Measurements from ENCODE around the gene DAO.
"Not testable (repeated sequence)": the region's sequence is repeated elsewhere in the genome, so short reads cannot be mapped to it uniquely, and the experiment has no call there.

DAO gene

DNA sequence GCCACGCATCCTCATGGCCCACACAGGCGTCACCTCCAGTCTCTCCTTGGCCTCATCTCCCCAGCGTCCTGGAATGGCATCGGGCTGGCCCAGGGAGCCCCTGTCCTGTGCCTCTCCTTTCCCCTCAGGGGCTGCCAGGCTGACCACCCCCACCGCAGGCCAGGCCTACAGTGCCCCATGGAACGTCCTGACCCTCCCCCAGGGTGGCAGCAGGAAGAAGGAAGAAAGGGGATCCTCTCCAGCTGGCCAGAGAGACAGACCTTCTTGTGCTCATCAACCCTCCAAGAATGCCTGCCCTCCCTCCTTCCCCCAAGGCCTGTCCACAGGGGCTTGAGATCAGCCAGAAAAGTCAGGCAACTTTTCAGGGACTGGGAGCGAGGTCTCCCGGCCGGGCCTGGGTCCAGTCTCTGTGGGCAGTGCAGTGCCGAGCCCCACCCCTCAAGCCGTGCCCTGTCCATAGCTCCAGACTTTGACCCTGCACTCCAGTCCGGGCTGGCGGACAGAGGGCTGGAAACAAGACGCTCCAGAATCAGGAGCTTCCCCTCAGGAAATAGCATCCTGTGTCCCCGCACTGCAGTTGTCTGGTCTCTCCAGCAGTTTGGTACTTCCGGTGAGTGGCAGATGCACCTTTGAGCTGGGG lies at the start of gene DAO:
Gene DAO (plus strand): TSS at position 478 of the 640 bp plus-strand sequence. CDS start 4,915 bp downstream, outside the sequence.
- DNase-seq, result no peak

DNA sequence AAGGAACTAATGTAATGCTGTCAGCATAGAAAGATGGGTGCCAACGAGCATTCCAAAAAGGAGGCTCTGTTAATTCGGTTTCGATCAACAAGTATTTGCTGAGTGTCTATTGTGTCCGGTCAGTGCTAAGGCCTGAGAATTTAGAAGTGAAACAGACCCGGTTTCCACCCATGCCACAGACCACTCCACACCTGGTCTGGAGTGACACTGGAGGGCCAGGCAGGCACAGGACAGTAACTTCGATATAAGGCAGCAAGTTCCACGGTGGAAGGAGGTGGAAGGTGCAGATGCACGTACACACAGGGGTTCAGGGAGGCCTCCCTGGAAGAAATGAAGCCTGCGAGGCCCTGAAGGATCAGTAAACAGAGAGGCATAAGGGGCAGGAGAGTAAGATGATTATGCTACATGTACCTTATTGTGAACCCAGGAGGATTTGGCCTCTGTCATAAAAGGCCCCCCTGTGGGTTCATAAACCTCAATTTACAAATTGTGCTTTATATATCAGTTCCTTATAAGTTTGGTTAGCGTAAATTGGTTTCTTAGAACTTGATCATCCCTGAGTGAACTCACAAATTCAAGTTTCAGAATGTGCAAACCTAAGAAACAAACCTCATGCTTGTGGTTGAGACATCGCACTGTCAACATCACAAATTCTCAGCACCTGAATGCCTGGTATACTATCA lies 48.4 kb upstream of the DAO start:
- DNase-seq, result no peak

DNA sequence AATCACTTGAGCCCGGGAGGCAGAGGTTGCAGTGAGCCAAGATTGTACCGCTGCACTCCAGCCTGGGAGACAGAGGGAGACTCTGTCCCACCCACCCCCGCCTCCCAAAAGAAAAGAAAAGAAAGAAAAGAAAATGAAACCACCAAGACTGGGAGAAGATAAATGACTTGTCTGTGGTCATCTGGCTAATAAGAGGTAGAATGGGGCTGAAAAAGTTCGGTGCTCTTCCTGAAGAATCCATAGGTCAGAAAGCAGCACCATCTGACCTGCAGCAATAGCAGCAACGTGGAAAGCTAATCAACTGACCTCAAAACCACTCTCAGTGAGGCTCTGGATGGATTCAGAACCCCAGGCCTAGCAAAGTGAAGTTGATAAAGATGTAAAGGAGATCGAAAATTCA lies 47.7 kb upstream of the DAO start:
- DNase-seq, result no peak

DNA sequence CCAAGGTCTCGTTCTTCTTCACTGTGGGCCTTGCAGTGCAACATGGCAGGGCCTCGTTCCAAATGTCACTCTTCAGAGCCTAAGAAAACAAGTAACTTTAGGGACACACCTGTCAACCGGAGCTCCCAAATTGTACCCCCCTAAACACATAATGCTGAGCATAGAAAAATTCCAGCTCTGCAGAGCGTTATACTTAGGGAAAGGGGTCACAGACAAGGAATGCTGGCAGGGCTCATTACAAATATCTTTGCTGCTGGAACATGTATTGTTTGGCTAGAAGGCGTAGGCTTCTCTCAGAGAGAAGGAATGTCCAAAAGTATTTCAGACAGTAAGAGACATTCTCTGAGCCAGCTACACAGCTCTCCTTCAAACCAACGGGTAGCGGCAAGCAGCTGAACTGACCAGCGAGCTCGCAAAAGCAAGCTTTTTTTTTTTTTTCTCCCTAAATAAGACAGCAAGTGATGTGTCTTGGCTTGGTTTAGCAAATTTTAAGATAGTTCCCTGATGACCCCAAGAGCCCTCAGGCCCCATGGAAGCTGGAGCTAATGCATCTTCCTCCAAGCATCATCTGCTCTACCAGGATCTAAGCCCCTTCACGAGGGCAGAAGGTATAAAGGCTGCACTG lies 47.0 kb upstream of the DAO start:
- no peak for DNase-seq

DNA sequence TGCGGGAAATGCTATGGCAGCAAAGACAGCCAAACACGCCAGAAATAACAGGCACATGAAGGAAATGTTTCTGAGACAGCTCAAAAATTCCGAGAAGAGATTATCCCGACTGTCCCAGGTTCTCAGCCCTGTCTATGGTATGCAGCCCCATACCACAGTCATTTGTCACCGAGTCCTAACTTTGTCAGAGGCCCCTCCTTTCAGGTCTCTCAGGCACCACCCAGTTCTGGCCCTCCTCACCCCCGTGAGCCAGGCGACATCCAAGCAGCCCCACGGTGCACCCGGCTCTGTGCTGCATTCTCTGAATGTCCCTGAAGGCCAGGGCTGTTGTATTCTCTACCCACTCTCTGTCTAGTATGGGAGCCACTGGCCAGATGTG lies 46.5 kb upstream of the DAO start:
- DNase-seq, result no peak

DNA sequence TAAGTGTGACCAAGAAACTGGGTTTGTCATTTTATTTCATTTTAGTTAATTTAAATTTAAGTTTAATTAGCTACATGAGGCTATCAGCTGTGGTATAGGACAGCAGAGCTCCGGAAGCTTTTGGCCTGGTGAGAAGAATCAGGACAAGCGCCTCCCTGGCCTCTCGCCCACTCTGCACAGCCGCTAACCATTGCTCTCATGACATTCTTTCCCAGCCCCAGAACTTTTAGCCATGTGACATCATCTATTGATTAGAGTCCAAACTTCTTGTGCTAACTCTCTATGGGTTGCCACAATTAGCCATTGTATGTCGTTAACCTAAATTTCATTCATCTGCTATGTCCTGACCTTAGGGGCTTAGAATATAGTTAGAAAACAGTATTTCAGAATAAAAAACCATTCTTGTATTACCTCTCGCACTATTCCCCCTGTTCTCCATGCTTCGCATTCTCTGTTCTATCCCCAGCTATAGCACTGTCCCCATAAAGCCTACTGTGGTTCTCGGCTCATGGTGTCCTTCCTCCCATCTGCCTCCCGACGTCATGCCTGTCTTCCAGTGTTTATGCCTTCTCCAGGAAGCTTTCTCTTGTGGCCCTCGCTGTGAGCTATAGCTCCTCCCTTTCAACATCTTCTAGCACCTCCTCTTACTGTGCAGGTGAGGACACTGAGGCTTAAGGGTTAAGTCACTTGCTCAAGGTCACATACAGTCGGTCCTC lies 46.0 kb upstream of the DAO start:
- no peak for DNase-seq

DNA sequence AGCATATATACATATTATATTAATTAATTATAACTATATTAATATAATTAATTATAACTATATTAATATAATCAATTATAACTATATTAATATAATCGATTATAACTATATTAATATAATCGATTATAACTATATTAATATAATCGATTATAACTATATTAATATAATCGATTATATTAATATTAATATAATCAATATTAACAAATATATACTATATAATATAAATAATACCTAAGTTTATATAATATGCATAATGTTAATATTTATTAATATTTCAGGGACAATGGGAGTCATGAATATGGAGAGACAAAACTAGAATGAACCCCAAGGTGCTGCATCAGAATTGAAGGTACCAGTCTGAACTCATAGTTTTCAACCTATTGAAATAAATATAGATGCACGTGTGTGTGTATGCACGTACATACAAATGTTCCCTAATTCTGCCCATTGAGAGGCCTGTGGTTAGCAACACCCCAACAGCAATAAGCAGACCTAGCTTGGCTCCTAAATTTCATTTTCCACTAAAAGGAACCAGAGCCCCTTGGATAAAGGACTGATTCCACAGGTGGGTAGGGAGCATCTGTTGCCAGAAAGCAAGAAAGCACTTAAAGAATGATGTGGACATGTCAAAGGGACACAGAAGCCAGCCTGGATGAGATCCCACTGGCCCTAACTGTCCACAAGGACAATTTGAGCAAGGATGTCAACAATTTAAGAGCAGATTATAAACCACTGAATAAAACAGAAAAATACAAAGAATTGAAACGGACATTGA lies 43.8 kb upstream of the DAO start:
- no peak for DNase-seq

DNA sequence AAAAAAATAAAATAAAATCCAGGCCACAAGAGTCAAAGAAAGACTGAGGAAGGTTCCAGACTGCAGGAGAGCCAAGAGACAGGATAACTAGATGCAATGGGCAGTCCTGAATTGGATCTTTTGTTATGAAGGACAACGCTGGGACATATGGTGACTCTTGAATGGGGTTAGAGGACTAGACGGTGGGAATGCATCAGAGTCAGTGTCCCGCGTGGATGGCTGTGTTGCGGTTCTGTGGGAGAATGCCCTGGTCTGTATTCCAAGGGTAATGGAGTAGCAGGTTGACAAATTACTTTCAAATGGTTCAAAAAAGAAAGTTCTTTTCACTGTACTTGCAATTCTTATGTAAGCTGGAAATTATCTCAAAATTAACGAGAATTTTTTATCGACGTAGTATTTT lies 42.7 kb upstream of the DAO start:
- no peak for DNase-seq

DNA sequence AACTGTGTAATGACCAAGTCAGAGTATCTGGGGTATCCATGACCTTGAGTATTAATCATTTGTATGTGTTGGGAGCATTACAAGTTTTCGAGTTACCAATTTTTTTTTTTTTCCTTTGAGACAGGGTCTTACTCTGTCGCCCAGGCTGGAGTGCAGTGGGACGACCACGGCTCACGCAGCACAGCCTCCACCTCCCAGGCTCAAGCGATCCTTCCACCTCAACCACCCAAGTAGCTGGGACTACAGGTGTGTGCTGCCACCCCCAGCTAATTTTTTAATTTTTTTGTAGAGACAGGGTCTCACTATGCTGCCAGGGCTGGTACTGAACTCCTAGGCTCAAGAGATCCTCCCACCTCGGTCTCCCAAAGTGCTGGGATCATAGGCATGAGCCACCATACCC lies 42.2 kb upstream of the DAO start:
- no peak for DNase-seq

DNA sequence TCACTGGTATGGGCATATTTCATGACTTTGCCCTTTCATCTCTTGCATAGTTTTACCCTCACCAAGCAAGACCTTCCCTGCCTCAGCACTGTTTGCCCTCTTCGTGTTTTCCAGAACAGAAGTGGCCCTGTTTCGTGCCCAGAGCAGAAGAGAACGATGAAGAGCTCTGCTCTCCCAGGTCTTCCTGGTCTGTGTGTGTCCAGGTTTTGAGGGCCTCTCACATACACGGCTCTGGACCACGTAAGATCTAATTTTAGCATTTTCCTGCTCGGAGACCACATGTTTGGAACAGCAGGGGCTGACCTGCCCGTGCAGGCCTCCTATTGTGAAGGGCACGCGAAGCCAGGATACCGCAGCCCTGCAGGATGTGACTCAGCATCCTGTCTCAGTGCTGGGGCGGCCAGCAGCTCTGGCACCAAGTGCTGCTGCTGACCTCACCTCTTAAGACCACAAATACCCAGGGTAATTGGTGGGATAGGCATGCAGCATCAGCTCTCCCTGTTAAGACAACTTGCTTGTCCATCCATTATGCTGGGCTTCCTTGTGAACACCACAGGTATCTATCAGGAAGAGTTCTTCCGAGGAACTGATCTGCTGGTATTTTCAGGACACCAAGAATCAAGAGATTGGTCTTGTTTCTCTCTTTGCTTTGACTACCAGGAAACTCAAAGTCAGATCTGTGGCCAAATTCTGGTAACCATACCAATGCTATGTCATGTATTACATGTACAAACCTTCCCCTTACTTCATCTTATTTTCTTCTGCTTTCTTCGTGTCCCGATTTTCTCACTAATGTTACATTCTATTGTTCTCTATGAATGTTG lies 41.5 kb upstream of the DAO start:
- peak; percentile 76 for DNase-seq

DNA sequence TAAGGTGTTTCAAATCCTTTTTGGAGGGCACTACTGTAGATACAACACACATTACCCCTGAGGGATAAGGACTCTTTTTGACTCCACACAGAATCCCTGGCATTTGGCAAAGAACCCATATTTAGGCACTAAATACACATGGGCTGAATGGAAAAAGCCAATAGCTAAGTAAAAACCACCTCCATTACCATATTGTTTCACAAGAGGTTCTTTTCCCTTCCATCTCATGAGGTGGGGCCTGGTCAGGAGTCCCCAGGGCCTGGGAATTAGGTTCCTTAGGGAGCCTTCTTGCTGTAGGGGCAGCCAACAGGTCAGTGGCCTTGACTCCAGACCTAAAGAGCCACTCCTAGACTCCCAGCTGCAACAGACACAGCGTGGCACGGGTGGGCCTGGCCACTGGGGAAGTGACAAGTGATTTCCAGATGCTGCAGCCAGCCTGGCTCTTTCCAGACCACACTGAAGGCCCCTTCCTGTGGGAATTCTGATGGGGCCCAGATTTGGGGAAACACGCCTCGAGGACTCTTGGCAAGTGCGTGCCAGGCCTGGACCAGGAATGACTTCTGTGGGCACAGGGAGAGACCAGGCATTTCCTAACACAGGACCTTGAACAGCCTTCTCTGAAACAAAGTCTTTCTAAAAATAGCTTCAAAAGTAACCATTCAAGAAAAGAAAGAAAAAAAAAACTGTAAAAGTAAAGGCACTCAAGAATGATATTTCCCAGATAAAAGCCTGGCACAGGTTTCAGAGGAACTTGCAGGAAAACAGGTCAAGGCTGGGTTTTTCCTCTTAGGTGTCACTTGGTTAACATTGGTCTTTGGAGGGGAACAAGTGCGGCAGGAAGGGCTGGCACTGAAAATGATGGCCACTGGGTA lies 40.6 kb upstream of the DAO start:
- DNase-seq, result no peak

DNA sequence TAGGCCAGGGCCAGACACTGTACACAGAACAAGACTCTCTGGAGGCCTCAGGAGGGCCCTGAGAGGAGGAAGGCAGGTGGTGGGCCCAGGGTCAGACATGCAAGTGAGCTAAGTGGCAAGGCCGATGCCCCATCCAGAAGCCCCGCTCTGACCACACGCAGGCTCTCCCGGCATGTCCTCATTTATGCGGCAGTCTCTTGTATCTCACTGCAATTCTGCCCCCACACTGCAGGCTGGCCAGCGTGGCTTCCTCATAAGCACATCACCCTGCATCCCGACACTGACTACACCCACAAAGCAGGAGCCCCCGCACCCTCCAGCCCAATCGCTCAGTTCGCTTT lies 40.0 kb upstream of the DAO start:
- DNase-seq, result no peak

DNA sequence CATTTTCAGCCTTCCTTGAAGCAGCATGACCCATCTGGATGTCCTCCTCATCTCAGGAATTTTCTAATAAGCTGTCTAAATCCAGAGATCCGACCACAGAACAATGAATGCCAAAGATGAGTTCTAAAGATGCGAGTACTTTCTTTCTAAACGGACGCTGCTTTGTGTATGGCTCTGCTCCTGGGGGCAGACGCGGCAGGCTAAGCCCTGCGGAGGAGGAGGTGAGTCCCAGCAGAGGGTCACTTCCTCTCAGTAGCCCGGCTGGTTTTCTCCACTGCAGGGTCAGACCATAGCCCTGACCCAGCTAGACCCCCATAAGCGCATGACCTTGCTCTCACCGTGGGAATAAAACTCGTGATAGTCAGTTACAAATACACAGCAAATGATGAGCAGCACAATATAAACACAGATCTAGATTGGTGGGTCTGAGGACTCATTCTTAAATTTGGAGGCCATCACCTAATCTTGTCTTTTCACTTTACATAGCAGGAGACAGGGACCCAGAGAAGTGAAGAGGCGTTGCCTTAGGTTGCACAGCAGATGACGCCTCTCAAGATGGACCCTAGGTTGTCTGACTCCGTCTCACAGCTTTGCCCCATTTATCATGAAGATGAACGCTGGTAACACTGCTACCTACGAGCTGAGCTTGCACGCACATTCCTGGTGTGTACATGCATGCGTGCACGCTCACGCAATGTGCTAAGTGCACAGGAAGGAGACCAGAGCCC lies 39.1 kb upstream of the DAO start:
- DNase-seq, result no peak

DNA sequence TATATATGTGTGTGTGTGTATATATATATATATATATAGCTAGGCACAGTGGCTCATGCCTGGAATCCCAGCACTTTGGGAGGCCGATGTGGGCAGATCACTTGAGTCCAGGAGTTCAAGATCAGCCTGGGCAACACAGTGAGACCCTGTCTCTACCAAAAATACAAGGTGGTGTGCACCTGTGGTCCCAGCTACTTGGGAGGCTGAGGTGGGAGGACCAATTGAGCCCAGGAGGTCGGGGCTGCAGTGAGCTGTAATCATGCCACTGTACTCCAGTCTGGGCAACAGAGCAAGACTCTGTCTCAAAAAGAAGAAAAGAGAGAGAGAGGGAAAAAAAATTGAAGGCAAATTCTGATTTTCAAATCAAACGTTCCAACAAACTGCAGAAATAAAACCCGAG lies 38.1 kb upstream of the DAO start:
- not testable (repeated sequence) for DNase-seq

DNA sequence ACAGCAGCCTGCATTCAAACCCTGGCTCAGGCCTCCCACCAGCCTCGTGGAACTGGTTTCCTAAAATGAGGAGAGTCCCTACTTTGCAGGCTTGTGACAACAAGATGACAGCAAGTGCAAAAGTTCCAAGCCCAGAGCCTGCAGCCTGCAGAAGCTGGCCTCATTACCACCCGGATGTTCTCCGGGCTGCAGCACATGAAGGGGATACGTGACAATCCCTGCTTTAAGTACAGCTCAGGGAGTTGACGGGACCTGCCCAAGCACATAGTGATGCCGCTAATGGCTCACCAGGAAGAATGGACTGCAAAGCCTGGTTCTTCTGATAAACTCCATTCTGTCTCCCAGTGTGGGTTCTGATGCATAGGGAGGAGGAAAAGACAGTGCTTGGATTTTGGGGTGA lies 37.5 kb upstream of the DAO start:
- DNase-seq, result no peak

DNA sequence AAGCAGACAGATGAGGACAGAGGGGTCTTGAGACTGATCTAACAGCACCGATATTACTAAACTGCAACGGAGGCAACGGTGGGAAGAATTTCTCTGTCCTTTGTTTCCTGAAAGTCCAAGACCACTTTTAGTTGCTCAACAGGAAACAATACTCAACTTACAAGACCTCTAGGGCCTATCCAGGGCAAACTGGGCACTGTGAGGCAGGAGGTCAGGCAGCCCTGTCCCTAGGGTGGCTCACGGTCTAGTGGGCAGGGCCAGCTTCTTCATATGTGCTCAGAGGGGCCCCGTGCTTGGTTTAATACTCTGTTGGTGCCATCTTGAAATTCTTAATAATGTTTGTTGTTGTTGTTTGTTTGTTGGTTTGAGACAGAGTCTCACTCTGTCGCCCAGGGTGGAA lies 36.7 kb upstream of the DAO start:
- DNase-seq, result no peak

DNA sequence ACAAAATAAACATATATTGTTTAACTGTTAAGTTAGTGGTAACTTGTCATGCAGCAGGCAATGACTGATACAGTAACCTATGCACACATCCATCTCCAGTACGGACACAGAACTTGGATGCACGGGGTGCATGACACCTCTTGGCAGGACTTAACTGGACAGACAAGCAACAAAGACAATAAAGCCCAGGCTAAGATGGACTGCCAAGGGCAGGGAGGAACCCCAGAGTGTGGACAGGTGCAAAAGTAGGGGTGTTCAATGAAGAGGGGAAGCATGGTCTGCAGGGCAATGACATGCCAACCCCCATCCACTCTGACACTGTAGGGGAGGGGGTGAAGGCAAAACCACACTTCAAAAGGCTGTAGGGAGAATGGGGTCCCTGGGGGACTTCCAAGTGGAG lies 34.2 kb upstream of the DAO start:
- DNase-seq, result no peak

DNA sequence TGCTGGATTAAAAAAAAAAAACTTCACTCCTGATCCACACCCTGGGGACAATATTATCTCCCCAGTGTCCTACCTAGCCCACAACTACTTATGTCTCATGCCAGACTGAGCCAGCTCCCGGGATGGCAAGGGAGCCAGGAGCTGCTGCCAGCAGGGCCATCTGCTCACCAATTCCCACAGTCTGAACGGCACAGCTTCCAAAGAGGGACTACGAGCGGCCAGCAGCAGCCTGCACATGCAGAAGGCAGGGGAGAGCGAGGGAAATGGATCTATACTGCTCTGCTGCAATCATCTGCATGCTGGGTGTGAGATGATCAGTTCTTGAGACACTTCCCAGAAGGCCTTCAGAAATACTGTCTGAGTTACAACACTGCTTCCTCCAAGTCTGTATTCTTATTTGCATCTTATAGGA lies 33.6 kb upstream of the DAO start:
- no peak for DNase-seq

DNA sequence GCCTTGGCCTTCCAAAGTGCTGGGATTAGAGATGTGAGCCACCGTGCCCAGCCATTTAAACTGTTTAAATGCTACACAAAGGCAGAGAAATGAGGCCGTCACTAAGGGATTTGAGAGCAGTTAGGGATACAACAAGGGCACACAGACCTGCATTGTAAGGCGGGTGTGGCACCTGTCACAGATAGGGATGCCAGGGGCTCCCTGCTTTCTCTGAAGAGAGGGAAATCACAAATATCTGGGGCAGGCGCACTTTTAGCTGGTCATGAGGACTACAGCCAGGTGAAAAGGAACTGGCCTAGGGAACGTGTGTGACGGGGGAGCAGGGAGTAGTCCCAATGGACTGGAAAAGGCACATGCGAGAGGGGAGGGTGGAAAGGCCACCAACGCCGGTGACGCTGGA lies 32.2 kb upstream of the DAO start:
- DNase-seq, result no peak

DNA sequence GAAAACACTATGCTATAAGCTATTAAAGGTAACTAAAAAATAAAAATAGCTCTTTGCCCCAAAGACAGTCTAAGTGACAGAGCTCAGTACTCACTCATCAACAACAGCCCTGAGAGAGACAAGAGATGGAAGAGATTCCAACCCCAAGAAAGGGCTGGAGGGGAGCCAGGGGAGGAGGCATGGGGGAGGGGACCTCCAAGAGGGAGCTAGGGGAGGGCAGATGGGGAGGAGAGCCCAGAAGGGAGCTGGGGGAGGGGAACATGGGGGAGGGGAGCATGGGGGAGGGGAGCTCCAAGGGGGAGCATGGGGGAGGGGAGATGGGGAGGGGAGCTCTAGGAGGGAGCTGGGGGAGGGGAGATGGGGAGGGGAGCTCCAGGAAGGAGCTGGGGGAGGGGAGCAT lies 30.2 kb upstream of the DAO start:
- no peak for DNase-seq

Data from CD4-positive, alpha-beta T cell treated with Interleukin-12 subunit alpha and Interleukin-12 subunit beta, for 1 hour (primary cell).